AG20443 (cell line): Measurements from ENCODE around the gene TMEM212.
"Not testable (repeated sequence)": the region's sequence is repeated elsewhere in the genome, so short reads cannot be mapped to it uniquely, and the experiment has no call there.

Source experiments
- DNase-seq: peaks from one replicate; pipeline ENCODE4 v3.0.0; 2012; ENCODE audit warnings: low spot score, mixed read lengths

TMEM212 gene

GRCh38 chr3:171813278-171813896 is 29.8 kb upstream of the TMEM212 start:
- no peak for DNase-seq

GRCh38 chr3:171813897-171814460 is 29.2 kb upstream of the TMEM212 start:
- DNase-seq = peak; percentile 32

GRCh38 chr3:171814662-171815061 is 28.5 kb upstream of the TMEM212 start:
- not testable (repeated sequence) for DNase-seq

GRCh38 chr3:171815973-171816595 is 27.1 kb upstream of the TMEM212 start:
- no peak for DNase-seq

GRCh38 chr3:171817074-171817800 is 25.9 kb upstream of the TMEM212 start:
- DNase-seq = no peak

- no peak for DNase-seq
These were observed 22.1 kb upstream of the TMEM212 start for GRCh38 chr3:171821044-171821443.

- DNase-seq = no peak
These were observed 21.3 kb upstream of the TMEM212 start for GRCh38 chr3:171821778-171822358.

GRCh38 chr3:171822431-171823106 is 20.6 kb upstream of the TMEM212 start:
- no peak for DNase-seq

- no peak for DNase-seq
These were observed 19.0 kb upstream of the TMEM212 start for GRCh38 chr3:171824116-171824515.

GRCh38 chr3:171824824-171825221 is 18.3 kb upstream of the TMEM212 start:
- no peak for DNase-seq

- DNase-seq = peak; percentile 78
These were observed 17.8 kb upstream of the TMEM212 start for GRCh38 chr3:171825222-171825828.

GRCh38 chr3:171827385-171827784 is 15.8 kb upstream of the TMEM212 start:
- DNase-seq = no peak

- DNase-seq = no peak
These were observed 15.2 kb upstream of the TMEM212 start for GRCh38 chr3:171827836-171828458.

GRCh38 chr3:171828902-171829770 is 14.0 kb upstream of the TMEM212 start:
- no peak for DNase-seq

- peak; percentile 74 for DNase-seq
These were observed 13.2 kb upstream of the TMEM212 start for GRCh38 chr3:171829841-171830517.

GRCh38 chr3:171830518-171830875 is 12.7 kb upstream of the TMEM212 start:
- DNase-seq = no peak

- DNase-seq = peak; percentile 15
These were observed 11.2 kb upstream of the TMEM212 start for GRCh38 chr3:171831936-171832335.

- no peak for DNase-seq
These were observed 10.2 kb upstream of the TMEM212 start for GRCh38 chr3:171832989-171833388.

- peak; percentile 18 for DNase-seq
These were observed 9.2 kb upstream of the TMEM212 start for GRCh38 chr3:171833789-171834460.
